ENCODE measurements around the gene SNORC.

The SNORC gene

DNA sequence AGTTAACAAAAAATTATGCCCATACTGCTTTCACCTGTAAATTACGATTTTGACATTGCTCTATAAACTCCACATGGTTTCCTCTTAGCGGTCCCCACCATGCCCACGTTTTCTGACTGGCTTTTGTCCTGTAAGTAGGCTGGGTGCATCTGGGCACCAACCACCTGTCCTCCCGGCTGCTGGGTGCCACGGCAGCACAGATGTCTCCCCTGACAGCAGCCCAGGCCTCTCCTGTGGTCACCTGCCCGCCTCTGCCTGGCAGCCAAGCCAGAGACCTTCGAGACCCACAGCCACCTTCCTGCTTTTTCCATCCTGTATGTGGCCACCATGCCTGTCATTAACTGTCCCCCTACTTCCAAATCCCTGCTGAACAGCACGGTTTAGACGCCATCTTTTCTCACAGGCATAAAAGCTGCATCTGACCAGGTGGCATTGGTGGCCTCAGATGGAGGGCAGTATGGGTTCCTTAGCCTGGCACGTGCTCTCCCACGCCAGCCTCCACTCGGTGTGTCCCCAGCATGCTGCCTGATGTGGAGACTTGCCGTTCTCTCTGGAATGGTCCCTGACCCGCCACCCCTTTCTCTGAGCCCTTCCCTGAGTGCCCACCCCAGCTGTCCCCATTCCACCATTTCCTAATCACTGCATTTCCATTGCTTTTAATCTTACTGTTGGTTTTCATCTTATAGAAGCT lies 18.9 kb downstream of the SNORC start:
- 0 out of 2 replicates have a peak, but pooled peaks cover 2% of the 10 kb centered on the region for H3K4me1 ChIP-seq (ENCODE audit: control insufficient read depth, insufficient read depth, low read length)
- H3K27ac ChIP-seq (ENCODE audit: low read length) = no peak overlapping the region
- H3K27me3 ChIP-seq (ENCODE audit: control insufficient read depth, insufficient read depth, low read length) = no peaks in the 10 kb centered on the region
- DNase-seq (ENCODE audit: low read depth, low spot score) = no peak
- no CpG with 5 or more reads among the region's 14 CpGs for WGBS (ENCODE audit: insufficient coverage, insufficient read length)
- no peaks in the 10 kb centered on the region for H3K36me3 ChIP-seq (ENCODE audit: control insufficient read depth, insufficient read depth, low read length)
- H3K9me3 ChIP-seq (ENCODE audit: control insufficient read depth, insufficient read depth, low read length) = no peaks in the 10 kb centered on the region
- H3K4me3 ChIP-seq (ENCODE audit: low read length) = no peak overlapping the region

DNA sequence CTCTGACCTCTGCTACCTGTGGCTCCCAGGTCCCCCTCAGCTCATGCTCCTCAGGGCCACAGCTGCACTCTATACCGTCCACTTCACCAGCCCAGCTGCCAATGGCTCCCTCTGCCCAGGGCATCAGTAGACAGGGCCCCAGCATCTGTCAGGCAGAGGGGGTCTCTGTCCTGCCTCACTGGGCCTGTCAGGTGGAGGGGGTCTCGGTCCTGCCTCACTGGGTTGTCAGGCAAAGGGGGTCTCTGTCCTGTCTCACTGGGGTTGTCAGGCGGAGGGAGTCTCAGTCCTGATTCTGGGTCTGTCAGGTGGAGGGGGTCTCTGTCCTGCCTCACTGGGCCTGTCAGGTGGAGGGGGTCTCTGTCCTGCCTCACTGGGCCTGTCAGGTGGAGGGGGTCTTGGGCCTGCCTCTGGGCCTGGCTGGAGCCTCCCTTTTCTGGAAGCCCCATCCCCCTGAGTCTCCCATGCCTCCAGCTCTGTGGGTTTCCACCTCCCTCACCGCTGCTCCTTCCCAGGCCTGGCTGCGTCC lies 19.9 kb downstream of the SNORC start:
- H3K27ac ChIP-seq (ENCODE audit: low read length) = no peak overlapping the region
- DNase-seq (ENCODE audit: low read depth, low spot score) = no peak
- H3K4me1 ChIP-seq (ENCODE audit: control insufficient read depth, insufficient read depth, low read length) = 0 out of 2 replicates have a peak, but pooled peaks cover 2% of the 10 kb centered on the region
- no peaks in the 10 kb centered on the region for H3K9me3 ChIP-seq (ENCODE audit: control insufficient read depth, insufficient read depth, low read length)
- no CpG with 5 or more reads among the region's 5 CpGs for WGBS (ENCODE audit: insufficient coverage, insufficient read length)
- H3K27me3 ChIP-seq (ENCODE audit: control insufficient read depth, insufficient read depth, low read length) = no peaks in the 10 kb centered on the region
- H3K4me3 ChIP-seq (ENCODE audit: low read length) = no peak overlapping the region
- no peaks in the 10 kb centered on the region for H3K36me3 ChIP-seq (ENCODE audit: control insufficient read depth, insufficient read depth, low read length)

DNA sequence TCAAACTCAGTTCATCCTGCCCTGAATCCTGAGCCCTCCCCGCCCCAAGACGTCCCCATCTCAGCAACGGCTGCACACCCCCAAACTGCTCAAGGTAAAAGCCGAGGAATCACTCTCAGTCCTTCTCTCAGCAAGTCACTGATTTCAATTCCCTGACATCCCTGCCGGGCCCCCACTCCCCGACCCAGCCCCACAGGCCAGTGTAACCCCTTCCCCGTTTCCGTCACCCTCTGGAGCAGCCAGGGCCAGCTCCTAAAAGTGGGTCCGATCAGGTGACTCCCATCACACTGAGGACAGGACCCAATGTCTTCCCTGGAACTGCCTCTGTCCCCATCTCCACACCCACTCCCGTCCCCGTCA lies 20.5 kb downstream of the SNORC start:
- no CpG with 5 or more reads among the region's 11 CpGs for WGBS (ENCODE audit: insufficient coverage, insufficient read length)
- H3K27ac ChIP-seq (ENCODE audit: low read length) = no peak overlapping the region
- 0 out of 2 replicates have a peak, but pooled peaks cover 2% of the 10 kb centered on the region for H3K4me1 ChIP-seq (ENCODE audit: control insufficient read depth, insufficient read depth, low read length)
- no peaks in the 10 kb centered on the region for H3K9me3 ChIP-seq (ENCODE audit: control insufficient read depth, insufficient read depth, low read length)
- DNase-seq (ENCODE audit: low read depth, low spot score) = no peak
- no peaks in the 10 kb centered on the region for H3K27me3 ChIP-seq (ENCODE audit: control insufficient read depth, insufficient read depth, low read length)
- no peak overlapping the region for H3K4me3 ChIP-seq (ENCODE audit: low read length)
- no peaks in the 10 kb centered on the region for H3K36me3 ChIP-seq (ENCODE audit: control insufficient read depth, insufficient read depth, low read length)

DNA sequence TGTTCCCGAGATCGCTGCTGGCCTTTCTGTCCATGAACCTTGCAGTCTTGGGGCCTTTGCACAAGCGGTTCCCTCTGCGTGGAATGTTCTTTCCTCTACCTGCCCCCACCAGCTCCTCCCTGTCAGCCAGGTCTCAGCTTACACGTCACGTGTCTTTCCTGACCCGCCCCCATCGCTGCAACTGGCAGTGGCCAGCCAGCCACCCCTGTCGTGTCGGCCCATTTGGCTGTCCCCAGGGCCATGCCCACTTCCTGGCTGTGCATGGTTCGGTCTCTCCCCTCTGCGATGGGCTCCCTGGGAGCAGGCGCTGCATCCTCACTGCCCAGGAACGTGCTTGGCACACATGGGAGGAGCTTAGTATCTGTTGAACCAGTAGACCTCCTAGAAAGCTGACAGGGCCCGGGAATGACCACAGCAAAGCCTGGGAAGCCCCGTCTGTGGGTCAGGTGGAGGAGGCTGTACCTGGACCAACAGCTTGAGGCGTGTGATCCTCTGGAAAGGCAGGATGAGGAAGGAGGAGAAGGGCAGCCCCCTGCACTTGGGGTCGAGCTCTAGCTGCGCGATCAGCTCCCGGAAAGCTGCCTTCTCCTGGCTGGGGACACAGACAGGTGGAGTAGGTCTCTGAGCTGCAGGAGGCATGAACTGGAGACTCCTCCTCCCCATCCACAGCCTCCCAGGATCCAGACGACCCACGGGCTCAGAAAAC lies 21.0 kb downstream of the SNORC start:
- no CpG with 5 or more reads among the region's 23 CpGs for WGBS (ENCODE audit: insufficient coverage, insufficient read length)
- DNase-seq (ENCODE audit: low read depth, low spot score) = no peak
- H3K27me3 ChIP-seq (ENCODE audit: control insufficient read depth, insufficient read depth, low read length) = no peaks in the 10 kb centered on the region
- no peaks in the 10 kb centered on the region for H3K9me3 ChIP-seq (ENCODE audit: control insufficient read depth, insufficient read depth, low read length)
- H3K36me3 ChIP-seq (ENCODE audit: control insufficient read depth, insufficient read depth, low read length) = no peaks in the 10 kb centered on the region
- H3K4me3 ChIP-seq (ENCODE audit: low read length) = no peak overlapping the region; the same call in 1 of the 2 replicates
- H3K27ac ChIP-seq (ENCODE audit: low read length) = no peak overlapping the region
- H3K4me1 ChIP-seq (ENCODE audit: control insufficient read depth, insufficient read depth, low read length) = 0 out of 2 replicates have a peak, but pooled peaks cover 2% of the 10 kb centered on the region

DNA sequence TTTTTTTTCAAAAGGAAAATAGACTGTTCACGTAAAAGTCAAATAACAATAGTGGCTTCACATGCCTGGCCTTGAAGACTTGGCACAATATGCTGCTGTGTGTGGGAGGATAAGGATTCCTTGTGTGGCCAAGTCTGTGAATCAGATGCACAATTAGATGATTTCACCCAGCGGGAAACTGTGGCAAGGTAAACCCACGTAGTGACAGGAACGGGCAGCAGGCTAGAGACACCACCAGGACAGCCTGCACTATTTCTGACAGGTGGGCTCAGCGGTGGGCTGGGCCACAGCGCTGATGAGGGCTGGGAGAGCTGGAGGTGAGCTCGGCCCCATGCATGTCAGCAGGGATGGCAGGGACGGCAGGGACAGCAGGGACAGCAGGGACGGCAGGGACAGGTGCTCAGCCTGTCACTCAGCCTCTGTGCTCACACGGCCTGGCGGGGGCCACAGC lies 21.6 kb downstream of the SNORC start:
- Histone ChIP-seq H3K27me3 (ENCODE audit: control insufficient read depth, insufficient read depth, low read length) (no peaks in the 10 kb centered on the region), H3K9me3 (ENCODE audit: control insufficient read depth, insufficient read depth, low read length) (no peaks in the 10 kb centered on the region), H3K36me3 (ENCODE audit: control insufficient read depth, insufficient read depth, low read length) (no peaks in the 10 kb centered on the region), H3K27ac (ENCODE audit: low read length) (no peak overlapping the region), H3K4me1 (ENCODE audit: control insufficient read depth, insufficient read depth, low read length) (0 out of 2 replicates have a peak, but pooled peaks cover 2% of the 10 kb centered on the region), H3K4me3 (ENCODE audit: low read length) (no peak overlapping the region)
- no peak for DNase-seq (ENCODE audit: low read depth, low spot score)
- no CpG with 5 or more reads among the region's 11 CpGs for WGBS (ENCODE audit: insufficient coverage, insufficient read length)

DNA sequence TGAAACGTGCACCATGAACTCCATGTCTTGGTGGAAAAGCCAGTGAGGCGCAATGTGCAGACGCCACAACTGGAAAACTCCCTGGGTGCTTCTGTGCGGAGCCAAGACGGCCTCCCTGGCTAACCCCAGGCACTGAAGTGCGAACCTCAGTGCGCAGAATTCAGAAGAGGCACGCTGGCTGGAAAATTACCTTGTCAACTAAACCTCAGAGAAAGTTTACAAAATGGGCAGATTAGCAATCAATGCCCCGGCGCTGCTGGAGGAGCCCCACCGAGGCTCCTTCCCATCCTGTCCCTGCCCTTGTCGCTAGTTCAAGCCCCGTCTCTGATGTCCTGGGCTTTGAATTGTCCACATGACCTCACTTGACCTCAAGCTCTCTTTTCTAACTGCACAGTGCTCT lies 22.2 kb downstream of the SNORC start:
- no peak overlapping the region for H3K4me3 ChIP-seq (ENCODE audit: low read length)
- no peak overlapping the region for H3K27ac ChIP-seq (ENCODE audit: low read length)
- WGBS (ENCODE audit: insufficient coverage, insufficient read length) = no CpG with 5 or more reads among the region's 13 CpGs
- no peaks in the 10 kb centered on the region for H3K36me3 ChIP-seq (ENCODE audit: control insufficient read depth, insufficient read depth, low read length)
- H3K9me3 ChIP-seq (ENCODE audit: control insufficient read depth, insufficient read depth, low read length) = no peaks in the 10 kb centered on the region
- no peaks in the 10 kb centered on the region for H3K27me3 ChIP-seq (ENCODE audit: control insufficient read depth, insufficient read depth, low read length)
- DNase-seq (ENCODE audit: low read depth, low spot score) = no peak
- H3K4me1 ChIP-seq (ENCODE audit: control insufficient read depth, insufficient read depth, low read length) = 0 out of 2 replicates have a peak, but pooled peaks cover 2% of the 10 kb centered on the region

DNA sequence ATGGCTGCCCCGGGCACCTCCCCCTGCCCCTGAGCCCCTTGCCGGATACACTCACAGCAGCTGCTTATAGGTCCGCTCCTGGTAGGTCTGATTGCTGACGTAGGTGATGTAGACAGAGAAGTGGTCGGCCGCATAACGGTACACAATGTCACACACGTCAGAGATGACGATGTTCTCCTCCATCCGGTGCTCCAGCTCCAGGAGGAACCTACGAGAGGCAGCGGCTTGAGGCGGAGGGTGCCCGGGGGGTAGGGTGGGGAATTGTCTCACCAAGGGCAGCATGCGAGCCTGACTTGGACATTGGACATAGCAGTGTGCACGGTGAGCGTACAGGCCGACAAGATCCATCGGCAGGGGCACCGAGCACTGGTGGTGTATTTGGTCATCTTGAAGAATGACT lies 22.8 kb downstream of the SNORC start:
- 0 out of 2 replicates have a peak, but pooled peaks cover 2% of the 10 kb centered on the region for H3K4me1 ChIP-seq (ENCODE audit: control insufficient read depth, insufficient read depth, low read length)
- no peak overlapping the region for H3K4me3 ChIP-seq (ENCODE audit: low read length)
- WGBS (ENCODE audit: insufficient coverage, insufficient read length) = no CpG with 5 or more reads among the region's 20 CpGs
- no peaks in the 10 kb centered on the region for H3K27me3 ChIP-seq (ENCODE audit: control insufficient read depth, insufficient read depth, low read length)
- no peak for DNase-seq (ENCODE audit: low read depth, low spot score)
- no peaks in the 10 kb centered on the region for H3K36me3 ChIP-seq (ENCODE audit: control insufficient read depth, insufficient read depth, low read length)
- no peak overlapping the region for H3K27ac ChIP-seq (ENCODE audit: low read length)
- H3K9me3 ChIP-seq (ENCODE audit: control insufficient read depth, insufficient read depth, low read length) = no peaks in the 10 kb centered on the region

DNA sequence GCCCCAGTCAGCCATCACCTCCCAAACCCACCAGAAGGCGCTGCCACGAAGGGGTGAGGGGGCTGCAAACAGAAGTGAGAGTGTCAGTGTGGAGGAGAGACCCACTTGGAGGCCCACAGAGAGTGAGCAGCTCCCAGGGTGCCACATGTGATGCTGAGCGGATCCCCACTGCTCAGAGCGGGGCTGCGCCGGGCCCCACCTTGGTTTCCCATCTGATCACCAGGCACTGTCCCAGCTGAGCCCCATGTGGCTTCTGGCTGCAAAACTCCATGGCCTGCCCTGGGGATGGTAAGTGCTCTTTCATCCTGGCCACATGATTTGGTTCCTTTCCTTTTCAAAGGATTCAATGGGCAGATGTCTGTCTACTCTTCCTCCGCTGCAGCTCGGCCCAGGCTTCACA lies 23.8 kb downstream of the SNORC start:
- Histone ChIP-seq H3K9me3 (ENCODE audit: control insufficient read depth, insufficient read depth, low read length) (no peaks in the 10 kb centered on the region), H3K27ac (ENCODE audit: low read length) (no peak overlapping the region), H3K36me3 (ENCODE audit: control insufficient read depth, insufficient read depth, low read length) (no peaks in the 10 kb centered on the region), H3K4me3 (ENCODE audit: low read length) (no peak overlapping the region), H3K4me1 (ENCODE audit: control insufficient read depth, insufficient read depth, low read length) (0 out of 2 replicates have a peak, but pooled peaks cover 2% of the 10 kb centered on the region), H3K27me3 (ENCODE audit: control insufficient read depth, insufficient read depth, low read length) (no peaks in the 10 kb centered on the region)
- no peak for DNase-seq (ENCODE audit: low read depth, low spot score)
- no CpG with 5 or more reads among the region's 8 CpGs for WGBS (ENCODE audit: insufficient coverage, insufficient read length)

DNA sequence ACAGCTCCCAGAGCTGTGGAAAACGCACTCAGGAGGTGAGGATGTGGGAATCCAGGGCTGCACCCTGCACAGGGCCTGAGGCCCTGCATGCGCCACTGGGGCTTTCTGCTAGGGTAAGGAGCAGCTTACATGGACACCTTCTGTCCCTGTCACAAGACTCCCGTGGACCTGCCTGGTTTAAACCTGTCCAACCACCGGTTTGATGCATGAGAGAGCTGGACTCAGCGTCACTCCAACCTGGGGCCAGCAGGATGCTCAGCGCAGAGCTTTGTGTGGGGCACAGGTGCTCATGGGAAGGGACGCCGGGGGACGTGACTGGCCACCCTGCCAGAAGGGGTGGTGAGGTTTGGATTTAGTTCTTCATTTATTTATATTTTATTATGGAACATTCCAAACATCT lies 24.2 kb downstream of the SNORC start:
- no CpG with 5 or more reads among the region's 9 CpGs for WGBS (ENCODE audit: insufficient coverage, insufficient read length)
- H3K9me3 ChIP-seq (ENCODE audit: control insufficient read depth, insufficient read depth, low read length) = no peaks in the 10 kb centered on the region
- H3K36me3 ChIP-seq (ENCODE audit: control insufficient read depth, insufficient read depth, low read length) = no peaks in the 10 kb centered on the region
- H3K27me3 ChIP-seq (ENCODE audit: control insufficient read depth, insufficient read depth, low read length) = no peaks in the 10 kb centered on the region; the same call in 1 of the 2 replicates
- no peak overlapping the region for H3K4me3 ChIP-seq (ENCODE audit: low read length)
- H3K4me1 ChIP-seq (ENCODE audit: control insufficient read depth, insufficient read depth, low read length) = 0 out of 2 replicates have a peak, but pooled peaks cover 2% of the 10 kb centered on the region
- DNase-seq (ENCODE audit: low read depth, low spot score) = no peak
- no peak overlapping the region for H3K27ac ChIP-seq (ENCODE audit: low read length)

DNA sequence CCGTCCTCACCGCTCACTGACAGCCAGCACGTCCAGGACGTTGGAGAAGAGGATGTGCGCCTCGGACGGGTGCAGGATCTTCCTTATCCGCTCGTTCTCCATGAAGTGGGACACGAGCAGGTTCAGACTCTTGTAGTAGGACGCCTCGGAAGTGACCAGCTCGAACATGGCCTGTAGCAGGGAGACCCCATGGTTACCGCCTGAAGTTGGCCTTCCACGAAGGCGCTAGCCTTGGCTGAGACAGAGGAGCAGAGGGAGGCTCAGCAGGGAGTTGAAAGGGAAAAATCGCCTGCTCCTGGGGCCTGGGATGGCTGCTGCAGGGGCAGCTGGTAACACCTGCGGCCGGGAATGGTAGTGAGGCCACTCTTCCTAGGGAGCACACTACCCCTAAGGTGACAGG lies 24.7 kb downstream of the SNORC start:
- H3K36me3 ChIP-seq (ENCODE audit: control insufficient read depth, insufficient read depth, low read length) = no peaks in the 10 kb centered on the region
- DNase-seq (ENCODE audit: low read depth, low spot score) = no peak
- H3K4me1 ChIP-seq (ENCODE audit: control insufficient read depth, insufficient read depth, low read length) = 0 out of 2 replicates have a peak, but pooled peaks cover 2% of the 10 kb centered on the region
- H3K4me3 ChIP-seq (ENCODE audit: low read length) = no peak overlapping the region
- no peak overlapping the region for H3K27ac ChIP-seq (ENCODE audit: low read length)
- H3K9me3 ChIP-seq (ENCODE audit: control insufficient read depth, insufficient read depth, low read length) = no peaks in the 10 kb centered on the region
- no CpG with 5 or more reads among the region's 19 CpGs for WGBS (ENCODE audit: insufficient coverage, insufficient read length)
- H3K27me3 ChIP-seq (ENCODE audit: control insufficient read depth, insufficient read depth, low read length) = no peaks in the 10 kb centered on the region; the same call in 1 of the 2 replicates
